GM12865 (cell line): ENCODE data around the gene CHSY3.

Experiments used
- DNase-seq: peaks from one replicate; pipeline ENCODE4 v3.0.0; 2010; ENCODE audit warnings: low read depth
- H3K4me3 ChIP-seq: 2 replicates; pipeline ENCODE4 v1.5.1; 2011; ENCODE audit warnings: mild to moderate bottlenecking, low read depth, low read length, control low read depth
- TF ChIP-seq, protein P1 (sequence below): IDR thresholded peaks from 2 replicates; pipeline ENCODE4 v1.5.1; 2011; ENCODE audit warnings: low read length, control low read depth, low read depth, inconsistent platforms; ENCODE audit not compliant: insufficient read depth; ENCODE audit errors: missing control alignments

The CHSY3 gene

DNA sequence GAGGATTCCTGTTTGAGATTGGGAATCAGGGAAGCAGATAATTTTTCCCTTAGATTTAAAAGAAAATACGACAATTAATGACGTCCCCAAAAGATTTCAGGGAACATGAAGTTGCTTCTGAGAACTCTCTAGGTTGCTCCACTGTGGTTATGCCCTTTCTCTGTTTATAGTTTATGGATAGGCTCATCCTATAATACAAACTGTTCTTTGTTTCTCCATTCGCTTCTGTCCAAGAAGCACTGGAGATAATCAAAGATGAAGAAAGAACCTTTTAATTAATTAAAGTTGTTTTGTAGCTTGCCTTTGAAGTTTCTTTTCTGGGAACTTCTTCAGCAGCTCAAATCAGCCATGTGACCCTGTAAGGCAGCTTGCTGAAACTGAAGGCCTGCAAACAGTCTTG lies 87.5 kb downstream of the CHSY3 start:
- DNase-seq = no peak
- no peak overlapping the region for H3K4me3 ChIP-seq
- TF ChIP-seq, protein P1, sequence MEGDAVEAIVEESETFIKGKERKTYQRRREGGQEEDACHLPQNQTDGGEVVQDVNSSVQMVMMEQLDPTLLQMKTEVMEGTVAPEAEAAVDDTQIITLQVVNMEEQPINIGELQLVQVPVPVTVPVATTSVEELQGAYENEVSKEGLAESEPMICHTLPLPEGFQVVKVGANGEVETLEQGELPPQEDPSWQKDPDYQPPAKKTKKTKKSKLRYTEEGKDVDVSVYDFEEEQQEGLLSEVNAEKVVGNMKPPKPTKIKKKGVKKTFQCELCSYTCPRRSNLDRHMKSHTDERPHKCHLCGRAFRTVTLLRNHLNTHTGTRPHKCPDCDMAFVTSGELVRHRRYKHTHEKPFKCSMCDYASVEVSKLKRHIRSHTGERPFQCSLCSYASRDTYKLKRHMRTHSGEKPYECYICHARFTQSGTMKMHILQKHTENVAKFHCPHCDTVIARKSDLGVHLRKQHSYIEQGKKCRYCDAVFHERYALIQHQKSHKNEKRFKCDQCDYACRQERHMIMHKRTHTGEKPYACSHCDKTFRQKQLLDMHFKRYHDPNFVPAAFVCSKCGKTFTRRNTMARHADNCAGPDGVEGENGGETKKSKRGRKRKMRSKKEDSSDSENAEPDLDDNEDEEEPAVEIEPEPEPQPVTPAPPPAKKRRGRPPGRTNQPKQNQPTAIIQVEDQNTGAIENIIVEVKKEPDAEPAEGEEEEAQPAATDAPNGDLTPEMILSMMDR = no peak

DNA sequence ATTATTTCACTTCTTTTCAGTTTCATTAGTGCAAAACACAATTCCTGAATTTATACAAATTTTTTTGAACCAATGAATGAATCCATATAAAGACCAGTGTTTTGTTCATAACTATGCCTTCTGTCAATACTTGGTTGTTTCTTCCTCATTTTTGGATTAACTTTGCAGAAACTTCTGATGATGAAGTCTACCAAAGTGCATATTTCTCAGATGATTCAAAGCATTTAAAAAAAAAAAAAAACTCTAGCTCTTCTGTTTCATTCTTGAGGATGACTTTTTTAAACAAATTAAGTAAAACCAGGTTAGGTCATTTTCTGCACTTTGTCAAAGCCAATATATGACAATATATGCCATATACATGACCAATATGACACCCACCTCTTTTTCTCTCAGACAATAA lies 92.6 kb downstream of the CHSY3 start:
- H3K4me3 ChIP-seq = no peak overlapping the region
- DNase-seq = no peak
- TF ChIP-seq, protein P1 = no peak

DNA sequence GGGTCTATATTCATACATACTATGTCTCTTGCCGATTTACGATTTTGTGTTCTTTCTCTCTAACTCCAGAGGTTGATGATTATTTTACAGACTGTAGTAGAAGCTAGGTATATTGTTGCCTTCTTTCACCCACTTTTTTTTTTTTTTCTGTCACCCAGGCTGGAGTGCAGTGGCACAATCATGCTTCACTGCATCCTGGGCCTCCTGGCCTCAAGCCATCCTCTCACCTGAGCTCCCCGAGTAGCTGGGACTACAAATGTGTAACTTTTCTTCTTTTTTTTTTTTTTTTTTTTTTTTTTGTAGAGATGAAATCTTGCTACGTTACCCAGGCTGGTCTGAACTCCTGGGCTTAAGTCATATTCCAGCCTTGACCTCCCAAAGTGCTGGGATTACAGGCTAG lies 96.2 kb downstream of the CHSY3 start:
- H3K4me3 ChIP-seq = no peak overlapping the region
- no peak for DNase-seq
- TF ChIP-seq, protein P1 = no peak

DNA sequence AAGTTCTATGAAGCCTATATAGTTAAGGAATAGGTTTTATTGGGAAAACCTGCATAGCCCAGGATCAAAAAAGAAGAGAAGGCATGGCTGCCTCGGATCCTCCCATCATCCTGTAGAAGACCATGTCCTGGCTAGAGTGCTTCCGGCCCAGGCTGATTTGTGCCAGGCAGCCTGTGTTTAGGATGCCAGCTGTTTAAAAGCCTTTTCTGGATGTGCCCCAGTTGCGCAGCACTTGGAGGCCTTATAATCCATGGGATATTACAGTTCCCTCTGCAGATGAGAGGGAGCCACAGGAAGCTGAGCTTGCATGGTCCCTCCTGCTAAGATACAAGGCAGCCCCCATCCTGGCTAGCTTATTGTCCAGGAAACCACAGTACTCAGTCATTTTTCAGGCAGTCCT lies 97.9 kb downstream of the CHSY3 start:
- TF ChIP-seq, protein P1 = no peak
- DNase-seq = no peak
- no peak overlapping the region for H3K4me3 ChIP-seq

DNA sequence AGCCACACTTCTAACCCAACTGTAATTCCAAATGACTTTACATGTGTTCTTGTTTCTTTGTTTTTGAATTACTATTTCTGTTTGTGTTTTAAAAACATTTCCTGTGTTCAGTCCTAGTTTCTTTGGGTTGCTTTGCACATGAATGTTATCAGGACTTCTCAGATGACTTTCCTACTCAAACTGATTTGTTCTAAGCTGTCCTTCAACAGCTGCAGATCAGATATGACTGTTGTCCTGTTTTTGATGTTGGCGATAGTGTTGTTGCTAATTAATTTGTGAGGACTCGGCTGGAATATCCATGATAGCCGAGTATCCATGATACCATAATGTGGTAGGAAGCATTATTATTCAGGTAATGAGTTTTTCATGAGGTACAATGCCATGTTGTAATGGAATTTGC lies 98.6 kb downstream of the CHSY3 start:
- TF ChIP-seq, protein P1 = no peak
- H3K4me3 ChIP-seq = no peak overlapping the region
- DNase-seq = no peak

DNA sequence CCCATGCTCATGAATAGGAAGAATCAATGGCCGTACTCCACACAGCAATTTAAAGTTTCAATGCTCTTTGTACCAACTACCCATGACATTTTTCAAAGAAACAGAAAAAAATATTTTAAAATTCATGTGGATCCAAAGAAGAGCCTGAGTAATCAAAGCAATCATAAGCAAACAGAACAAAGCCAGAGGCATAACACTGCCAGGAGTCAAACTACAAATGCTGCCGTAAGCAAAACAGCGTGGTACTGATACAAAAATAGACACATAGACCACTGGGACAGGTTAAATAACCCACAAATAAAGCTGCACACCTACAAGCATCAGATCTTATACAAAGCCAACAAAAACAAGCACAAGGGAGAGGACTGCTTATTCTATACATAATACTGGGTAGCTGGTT lies 107.7 kb downstream of the CHSY3 start:
- no peak overlapping the region for H3K4me3 ChIP-seq
- no peak for DNase-seq
- TF ChIP-seq, protein P1 = no peak

DNA sequence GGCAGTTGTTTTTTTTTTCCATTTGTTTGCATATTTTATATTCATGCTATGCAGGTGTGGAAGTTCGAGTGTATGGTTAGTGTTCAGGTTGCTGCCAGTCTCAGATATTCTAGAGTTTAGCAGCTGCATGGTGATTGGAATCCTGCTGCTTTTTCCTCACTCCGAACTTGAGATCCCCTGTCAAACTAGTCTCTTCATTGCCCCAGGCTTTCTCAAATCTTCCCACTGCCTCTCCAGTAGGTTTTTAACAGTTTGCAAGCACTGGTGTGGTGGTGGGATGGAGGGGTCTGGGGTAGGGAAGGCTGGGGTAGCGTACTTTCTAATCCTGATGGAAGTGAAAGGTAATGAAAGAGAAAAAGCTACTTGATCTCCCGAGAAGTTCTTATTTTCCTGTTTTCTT lies 112.9 kb downstream of the CHSY3 start:
- TF ChIP-seq, protein P1 = no peak
- H3K4me3 ChIP-seq = no peak overlapping the region
- no peak for DNase-seq
